HG03432 (cell line): ENCODE measurements around the gene IL9.
A peak's percentile ranks its signal among the peaks of the same experiment; 100 is the strongest.

ENCODE experiments used
- ATAC-seq: cut with Tn5 transposase; IDR thresholded peaks from one replicate; pipeline ENCODE4 v1.9.1; 2021; ENCODE audit warnings: mild to moderate bottlenecking, moderate library complexity; ENCODE audit not compliant: unreplicated experiment

IL9 gene

GRCh38 chr5:135891791-135892190 is 3.9 kb downstream of the IL9 start:
- no peak for ATAC-seq

GRCh38 chr5:135891268-135891667 is 4.4 kb downstream of the IL9 start:
- ATAC-seq: no peak

DNA sequence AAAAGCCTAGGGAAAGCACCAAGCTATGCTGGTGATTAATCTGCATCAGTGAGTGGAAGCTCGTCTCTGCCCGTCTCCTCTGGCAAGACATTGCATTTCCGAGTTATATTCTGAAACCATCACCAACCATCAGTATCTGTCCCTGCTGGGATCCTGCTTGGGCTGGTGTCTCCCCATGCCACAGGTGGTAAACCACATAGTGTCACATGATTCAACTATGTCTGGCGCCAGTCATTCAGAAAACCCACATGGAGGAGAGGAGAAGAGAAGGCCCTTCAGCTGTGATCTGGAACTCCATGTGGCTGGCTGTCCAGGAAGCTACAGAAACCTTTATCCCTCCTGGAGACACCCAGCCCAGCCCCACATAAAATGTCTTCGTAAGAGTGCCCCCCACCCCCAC is 4.8 kb downstream of the IL9 start:
- ATAC-seq: peak; percentile 87

DNA sequence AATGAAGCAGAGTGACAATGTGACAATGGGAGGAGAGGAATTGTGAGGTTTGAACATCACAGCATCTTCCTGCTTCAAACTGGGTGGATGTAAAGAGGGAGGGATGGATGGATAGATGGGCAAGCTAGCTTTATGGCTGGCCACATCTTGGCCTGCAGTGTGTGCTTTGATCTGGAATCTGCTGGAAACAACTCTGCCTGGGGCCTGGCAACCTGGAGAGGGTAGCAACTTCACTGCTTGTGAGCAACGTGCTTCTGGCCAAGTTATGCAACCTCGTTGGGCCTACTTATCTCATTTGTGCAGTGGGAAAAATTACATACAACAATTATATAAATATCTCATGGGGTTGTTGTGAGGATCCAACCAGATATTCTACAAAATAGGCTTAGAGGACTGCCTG is 5.3 kb downstream of the IL9 start:
- ATAC-seq: no peak

GRCh38 chr5:135887881-135888614 is 7.6 kb downstream of the IL9 start:
- no peak for ATAC-seq

DNA sequence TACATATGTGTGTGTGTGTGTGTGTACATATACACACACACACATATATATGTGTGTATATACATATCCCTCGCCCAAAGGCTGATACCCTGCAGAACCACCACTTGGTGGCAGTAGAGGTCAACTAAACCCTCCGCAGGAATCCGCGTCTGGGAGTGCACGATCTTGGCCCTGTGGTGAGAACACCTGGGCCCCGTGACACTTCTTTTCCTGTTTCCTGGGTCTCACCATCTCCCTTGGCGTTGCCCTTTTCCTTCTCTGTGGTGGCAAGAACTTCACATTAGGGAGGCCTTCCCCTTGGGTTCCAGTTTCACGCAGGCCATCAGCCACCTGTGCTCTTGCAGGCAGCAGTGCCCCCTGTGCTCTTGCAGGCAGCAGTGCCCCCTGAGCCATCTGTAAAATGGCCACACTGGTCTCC is 8.2 kb downstream of the IL9 start:
- peak; percentile 77 for ATAC-seq

DNA sequence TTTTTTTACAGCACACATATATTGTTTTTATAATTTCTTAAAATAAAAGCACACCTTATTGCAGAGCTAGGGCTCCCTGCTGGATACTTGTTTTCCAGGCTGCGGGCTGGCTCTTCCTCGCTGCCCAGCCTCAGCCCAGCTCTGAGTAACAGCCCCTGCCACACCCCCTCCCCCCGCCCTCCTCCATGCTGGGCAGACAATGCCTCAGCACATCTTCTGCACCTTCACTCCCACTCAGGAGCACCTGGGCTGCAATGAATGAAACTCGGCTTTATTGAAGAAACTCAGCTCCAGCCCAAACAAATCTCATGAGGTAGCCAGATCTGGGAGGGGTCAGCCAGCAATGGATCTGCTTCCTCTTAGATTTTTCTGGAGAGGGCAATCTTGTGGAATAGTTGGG is 9.5 kb downstream of the IL9 start:
- no peak for ATAC-seq

DNA sequence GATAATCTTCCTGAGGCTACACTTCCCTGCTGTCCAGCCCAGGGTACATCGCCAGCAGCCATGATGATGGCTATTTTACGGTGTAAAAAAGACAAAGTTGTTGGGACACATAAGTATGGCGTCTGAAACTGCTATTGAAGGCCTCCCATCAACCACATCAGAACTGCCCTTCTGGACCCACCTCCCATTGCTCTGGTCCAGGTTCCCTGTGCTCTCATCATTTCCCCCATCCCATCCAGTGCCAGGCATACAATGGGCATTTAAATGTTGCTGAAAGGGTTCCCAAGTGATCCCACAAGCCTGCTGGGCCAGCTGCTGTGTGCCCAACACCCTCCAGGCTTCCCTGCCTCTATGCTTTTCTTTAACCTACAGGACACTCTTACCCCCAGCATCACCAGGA is 10.6 kb downstream of the IL9 start:
- ATAC-seq: no peak

DNA sequence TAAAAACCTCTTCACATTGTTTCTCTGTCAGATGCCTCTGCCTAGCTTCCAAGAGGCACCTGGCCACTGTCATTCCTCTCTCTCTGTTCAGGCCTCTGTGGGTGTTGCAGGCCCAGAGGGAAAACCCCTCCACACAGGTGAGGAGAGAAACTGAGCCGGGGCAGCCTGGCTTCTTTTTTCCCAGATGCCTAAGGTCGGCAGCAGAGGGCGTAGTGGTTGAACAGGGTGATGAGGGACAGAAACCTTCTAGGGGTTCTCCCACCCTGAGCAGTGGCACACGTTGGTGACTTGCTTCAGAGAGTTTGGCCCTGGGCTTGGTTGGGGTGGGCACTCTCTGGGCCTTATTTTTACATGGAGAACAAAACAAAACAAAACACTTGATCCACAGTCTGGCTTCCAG is 12.2 kb downstream of the IL9 start:
- no peak for ATAC-seq

DNA sequence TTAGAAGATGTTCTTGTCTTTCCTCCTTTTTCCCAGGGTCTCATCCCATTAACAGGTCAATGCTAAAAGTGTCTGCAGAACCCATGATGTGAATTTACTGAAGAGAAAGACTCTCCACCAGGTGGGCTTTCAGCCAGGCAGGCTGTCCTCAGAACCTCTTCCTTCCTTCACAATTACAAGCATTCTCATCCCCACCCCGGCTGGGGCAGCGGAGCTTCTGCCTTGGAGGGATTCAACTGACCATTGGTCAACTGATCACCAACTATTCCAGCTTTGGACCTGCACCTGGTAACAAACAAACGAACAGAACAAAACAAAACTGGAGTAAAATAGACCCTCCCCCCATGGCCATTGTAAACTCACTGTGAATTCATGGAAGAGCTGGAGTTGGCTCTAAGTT is 12.6 kb downstream of the IL9 start:
- no peak for ATAC-seq

- no peak for ATAC-seq
These were observed 13.8 kb downstream of the IL9 start for GRCh38 chr5:135881819-135882218.

- no peak for ATAC-seq
These were observed 14.4 kb downstream of the IL9 start for GRCh38 chr5:135881244-135881643.

DNA sequence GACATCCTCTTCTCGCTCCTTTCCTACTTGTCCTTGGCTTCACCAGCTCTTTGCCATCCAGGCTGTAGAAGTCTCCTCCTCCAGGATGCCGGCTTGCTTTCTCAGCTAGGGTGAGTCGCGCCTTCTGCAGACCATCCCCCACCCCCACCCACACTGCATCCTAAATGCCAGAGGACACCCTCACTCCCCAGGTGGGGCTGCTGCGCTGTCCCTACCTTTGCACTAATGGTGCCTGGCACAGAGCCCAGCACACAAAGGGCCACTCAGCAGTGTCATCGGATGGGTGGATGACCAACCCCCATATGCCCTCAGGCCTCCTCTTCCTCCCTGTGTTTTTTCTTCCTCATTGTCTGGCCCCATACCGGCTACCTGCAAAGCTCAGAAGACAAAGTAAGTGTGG is 14.8 kb downstream of the IL9 start:
- ATAC-seq: no peak

GRCh38 chr5:135880278-135880677 is 15.4 kb downstream of the IL9 start:
- ATAC-seq: peak; percentile 59

GRCh38 chr5:135879591-135879990 is 16.1 kb downstream of the IL9 start:
- ATAC-seq: no peak

- ATAC-seq: no peak
These were observed 17.5 kb downstream of the IL9 start for GRCh38 chr5:135878156-135878620.

DNA sequence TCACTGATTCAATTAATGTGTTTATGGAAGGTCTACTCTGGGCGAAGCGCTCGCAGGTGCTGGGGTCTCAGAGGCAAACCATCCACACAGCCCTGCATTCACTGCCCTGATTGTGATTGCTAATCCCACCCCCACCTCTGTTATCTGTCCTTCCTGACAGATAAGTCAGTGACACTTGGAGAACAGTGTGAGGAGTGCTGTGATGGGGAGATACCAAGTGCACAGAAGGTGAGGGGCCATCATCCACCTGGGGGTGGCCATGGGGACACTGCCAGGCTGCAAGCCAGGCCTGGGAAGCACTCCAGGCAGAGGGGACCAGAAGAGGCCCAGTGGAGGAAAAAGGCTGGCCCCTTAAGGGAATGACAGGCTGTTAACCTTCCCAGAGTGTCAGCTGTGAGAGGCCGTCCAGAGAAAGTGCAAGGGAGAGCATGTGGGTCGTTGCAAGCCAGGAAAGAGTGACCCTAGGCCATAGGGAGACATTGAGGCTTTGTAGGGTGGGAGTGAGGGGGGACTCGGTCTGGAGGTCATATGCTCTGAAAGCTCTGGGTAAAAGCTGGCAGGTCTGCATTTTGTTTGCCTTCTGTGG is 18.0 kb downstream of the IL9 start:
- ATAC-seq: no peak

- no peak for ATAC-seq
These were observed 19.5 kb downstream of the IL9 start for GRCh38 chr5:135876146-135876545.

DNA sequence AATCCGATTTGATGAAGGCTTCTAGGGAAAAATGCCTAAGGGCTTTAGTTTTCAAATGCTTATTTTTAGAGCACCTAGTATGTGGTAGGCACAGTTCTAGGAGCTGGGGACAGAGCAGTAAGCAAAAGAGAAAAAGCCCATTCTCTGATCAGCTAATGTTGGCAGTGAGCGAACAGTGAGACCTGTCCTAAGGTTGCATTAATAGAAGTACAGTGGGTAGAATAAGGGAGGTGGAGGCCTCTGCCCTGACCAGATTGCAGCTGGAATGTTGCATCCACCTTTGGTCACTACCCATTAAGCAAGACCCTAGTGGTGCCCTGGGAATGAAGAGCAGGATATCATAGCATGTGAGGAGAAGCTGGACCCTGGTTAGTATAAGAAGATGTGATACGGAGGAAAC is 20.1 kb downstream of the IL9 start:
- no peak for ATAC-seq

DNA sequence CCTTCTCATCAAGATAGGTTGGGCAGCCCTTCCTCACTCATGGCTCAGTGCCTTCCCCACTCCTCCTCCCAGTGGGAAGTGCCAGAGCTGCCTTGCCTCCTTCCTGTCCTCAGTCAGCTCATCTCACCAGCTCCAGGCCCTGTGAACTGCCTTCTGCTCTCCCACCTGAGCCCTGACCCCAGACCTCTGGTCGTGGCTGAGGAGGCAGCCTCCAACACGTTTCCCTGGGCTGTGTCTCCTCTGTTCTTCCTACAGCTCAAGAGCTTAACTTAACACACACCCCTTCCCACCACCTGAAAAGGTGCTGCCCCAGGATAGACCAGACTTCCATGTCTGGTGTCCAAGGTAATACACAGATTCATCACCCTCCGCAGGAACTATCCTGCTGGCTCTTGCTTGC is 21.2 kb downstream of the IL9 start:
- ATAC-seq: no peak

DNA sequence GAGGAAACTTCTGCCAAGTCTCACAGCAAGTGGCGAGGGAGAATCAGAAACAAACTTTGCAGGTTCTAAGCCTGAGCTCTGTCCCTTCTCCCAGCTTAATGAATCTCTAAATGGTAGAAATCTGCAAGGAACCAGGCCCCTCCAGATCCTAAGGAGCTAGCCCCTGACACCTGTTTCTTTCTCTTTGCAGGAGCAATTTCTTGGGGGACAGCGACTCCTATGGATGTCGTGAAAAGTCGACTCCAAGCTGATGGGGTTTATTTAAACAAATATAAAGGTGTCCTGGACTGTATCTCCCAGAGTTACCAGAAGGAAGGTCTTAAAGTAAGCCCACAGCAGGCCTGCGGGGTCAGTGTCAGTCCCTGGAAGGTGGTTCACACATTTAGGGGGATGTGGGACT is 21.8 kb downstream of the IL9 start:
- ATAC-seq: no peak

DNA sequence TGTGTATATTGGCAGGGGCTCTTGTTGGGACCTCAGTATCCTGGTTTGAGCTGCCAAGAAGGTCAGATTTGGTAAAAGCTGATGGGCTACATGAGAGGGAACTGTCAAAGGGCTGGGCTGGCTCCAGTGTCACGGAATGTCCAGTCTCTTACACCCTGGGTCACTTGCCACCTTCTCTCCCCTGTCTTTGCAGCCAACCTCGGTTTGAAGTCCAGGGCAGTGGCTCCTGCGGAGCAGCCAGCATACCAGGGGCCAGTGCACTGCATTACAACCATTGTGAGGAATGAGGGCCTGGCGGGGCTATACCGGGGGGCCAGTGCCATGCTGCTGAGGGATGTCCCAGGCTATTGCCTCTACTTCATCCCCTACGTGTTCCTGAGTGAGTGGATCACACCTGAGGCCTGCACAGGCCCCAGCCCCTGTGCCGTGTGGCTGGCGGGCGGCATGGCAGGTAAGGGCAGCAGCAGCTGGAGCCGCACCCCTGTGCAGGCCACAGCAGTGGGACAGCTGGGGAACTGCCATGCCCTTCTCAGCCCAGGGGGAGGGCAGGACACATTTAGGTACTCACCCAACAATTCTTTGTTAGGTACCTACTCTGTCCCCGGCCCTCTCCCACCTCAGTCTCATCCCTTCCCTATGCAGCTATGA is 24.2 kb downstream of the IL9 start:
- ATAC-seq: no peak
